Stimulated activated CD8-positive, alpha-beta memory T cell treated with anti-CD3 and anti-CD28 coated beads, Interleukin-12 subunit alpha, Interleukin-12 subunit beta, amount 100 ng/mL, for 24 hours (primary cell): ENCODE results near the gene FER.

Source experiments
- DNase-seq: peaks from one replicate; pipeline ENCODE4 v3.0.0-alpha.2; 2020; ENCODE audit errors: extremely low read depth

FER gene

DNA sequence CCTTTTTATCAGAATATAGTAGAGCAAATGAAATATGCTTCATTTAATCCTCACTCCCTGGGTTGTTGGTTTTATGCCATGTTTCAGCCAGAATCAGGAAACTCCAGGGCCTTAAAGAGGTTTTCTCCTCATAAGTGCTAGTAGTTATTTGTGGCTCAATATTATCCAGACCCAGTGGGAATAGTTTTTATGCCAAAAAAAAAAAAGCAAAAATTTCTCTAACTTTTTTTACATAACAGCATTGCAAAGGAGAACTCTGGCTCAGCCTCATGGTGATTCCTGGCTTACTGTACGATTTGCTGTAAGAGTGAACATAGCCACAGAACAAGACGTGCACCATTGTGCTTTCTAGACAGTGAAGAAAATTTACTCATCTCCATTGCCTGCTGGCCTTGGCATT lies 429.5 kb downstream of the FER start:
- DNase-seq = no peak

- DNase-seq = no peak
Measured at GRCh38 chr5:109177782-109178181, 430.1 kb downstream of the FER start.

DNA sequence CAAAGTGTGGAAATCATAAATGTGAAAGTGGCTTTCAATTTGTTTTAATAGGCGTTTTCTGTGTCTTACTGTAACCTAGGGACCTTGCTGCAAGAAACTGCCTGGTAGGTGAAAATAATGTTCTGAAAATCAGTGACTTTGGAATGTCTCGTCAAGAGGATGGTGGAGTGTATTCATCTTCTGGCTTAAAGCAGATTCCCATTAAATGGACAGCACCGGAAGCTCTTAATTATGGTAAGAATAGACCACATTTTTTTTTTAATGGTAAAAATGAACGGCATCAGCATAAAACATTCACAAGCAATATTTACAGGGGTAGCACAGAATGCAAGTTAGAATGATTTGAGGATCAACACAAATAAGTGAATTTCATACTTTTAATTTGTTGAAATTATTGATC lies 433.0 kb downstream of the FER start:
- no peak for DNase-seq

GRCh38 chr5:109186759-109187158 lies 439.1 kb downstream of the FER start:
- DNase-seq = no peak

- DNase-seq = no peak
Measured at GRCh38 chr5:109191153-109191558, 443.5 kb downstream of the FER start.

DNA sequence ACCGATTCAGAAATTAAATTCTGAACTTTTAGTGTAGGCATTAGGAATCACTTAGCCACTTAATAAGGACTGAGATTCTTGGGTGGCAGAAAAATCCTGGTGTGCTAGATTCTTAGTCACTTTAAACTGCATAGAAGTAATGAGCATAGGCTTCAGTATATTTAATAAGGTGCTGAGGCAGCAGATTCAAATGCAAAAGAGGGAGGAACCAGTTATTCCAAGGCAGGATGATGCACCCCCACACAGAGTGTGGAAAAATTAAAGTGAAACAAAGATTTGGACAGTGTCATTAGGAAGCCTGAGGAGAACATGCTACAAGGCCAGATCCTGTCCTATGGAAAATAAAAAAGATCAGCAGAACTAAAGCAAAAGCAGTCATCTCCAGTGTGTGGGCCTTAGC lies 444.3 kb downstream of the FER start:
- DNase-seq = no peak

- no peak for DNase-seq
Measured at GRCh38 chr5:109192555-109193281, 445.0 kb downstream of the FER start.

DNA sequence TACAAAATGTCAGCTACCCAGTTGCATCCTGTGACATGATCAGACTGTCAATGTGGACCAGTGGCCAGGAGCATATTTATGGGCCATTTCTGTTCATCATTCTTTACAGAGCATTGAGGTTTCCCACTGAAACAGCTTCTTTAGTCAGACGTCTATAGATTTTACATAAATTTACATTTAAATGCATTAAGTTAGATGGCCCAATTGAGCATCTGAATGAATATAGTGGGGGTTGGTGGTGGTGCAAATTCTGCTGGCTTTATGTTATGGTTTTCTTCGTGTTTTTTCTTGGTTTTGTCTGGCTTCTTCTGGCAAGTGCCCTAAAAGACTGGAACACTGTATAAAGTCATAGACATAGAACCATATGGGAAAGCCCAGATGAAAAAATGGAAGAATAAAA lies 448.0 kb downstream of the FER start:
- no peak for DNase-seq

GRCh38 chr5:109196087-109196822 lies 448.6 kb downstream of the FER start:
- DNase-seq = no peak

DNA sequence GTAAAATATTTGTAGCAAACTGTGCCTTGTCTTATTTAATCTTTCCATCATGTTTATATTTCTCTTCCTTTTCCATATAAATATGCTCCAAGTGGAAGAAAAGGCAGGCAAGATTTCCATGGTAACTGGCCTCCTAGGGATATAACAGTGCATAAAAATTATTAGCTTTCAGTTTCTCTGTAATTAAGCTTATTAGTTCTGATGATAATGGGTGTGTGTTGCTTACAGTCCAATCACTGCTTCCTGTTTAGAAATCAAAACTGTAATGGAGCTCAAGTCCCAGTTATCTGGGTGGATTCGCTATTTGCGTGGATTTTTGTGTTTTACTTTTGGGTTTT lies 449.1 kb downstream of the FER start:
- DNase-seq = no peak

DNA sequence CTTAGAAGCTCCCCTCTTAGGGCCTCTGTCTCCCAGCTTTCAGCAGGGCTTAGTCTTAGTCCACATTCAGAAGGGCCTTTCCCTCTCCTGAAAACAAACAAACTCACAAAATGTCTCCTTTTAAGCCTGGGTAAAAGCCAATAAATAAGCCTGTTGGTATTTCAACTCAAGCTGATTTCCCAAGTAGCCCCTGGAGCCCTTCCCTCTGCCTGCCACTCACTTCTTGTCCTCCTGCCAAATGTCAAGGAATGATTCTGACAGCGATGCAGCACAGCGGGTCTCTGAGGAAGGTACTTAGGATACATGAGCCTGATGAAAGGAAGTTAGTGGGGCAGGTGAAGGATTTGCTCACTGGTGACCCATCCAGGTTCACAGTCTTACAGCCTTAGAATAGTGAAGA lies 451.6 kb downstream of the FER start:
- no peak for DNase-seq

DNA sequence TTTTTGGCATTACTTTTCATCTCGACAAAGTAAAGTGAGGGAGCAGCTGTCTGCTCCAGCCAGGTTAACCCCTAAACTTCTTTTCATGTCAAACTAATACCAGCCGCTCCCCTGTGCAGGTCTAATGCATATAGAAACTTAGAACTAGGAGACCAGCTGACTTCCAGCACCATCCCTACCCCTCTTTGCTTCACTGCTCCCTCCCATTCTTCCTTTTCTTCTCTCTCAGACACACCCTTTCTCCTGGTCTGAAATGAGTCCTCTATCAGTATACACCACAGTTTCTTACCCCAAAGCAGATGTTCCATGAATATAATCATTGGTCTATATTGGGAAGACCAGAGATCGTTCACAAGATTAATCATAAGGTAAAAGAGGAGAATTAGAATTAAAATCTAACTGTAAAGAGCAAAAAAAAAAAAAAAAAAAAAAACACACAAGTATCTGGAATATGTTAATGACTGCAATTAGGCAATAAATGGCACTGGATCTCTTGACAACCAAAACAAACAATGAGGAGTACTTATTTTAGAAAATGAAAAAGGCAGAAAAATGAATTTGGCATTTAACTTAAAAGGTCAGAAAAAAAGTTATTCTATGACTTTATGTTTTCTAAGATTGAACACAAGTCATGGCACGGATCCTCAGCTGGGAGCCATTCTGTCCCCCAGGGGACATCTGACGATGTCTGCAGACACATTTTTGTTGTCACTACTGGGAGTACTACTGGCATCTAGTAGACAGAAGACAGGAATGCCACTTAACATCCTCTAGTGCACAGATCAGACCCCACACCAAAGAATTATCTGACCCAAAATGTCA lies 452.3 kb downstream of the FER start:
- no peak for DNase-seq

DNA sequence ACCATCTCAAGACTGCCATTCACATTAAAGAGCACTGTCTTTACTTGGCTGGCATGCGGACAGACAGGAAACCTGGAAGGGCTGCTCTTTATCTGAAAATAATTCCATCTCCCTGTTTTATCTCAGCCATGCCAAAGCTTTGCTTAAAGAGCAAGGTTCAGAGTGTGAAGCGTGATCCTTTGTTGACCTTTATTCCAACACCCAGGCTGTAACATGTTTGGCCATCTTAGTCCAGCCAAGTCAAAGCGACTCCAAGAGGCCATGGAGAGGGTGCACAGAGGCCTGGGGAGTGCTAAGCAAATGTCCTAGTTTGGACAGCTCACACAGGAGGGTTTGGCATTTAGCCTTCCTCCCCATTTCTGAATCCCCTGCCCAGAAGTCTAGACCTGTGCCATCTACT lies 467.3 kb downstream of the FER start:
- DNase-seq = no peak

DNA sequence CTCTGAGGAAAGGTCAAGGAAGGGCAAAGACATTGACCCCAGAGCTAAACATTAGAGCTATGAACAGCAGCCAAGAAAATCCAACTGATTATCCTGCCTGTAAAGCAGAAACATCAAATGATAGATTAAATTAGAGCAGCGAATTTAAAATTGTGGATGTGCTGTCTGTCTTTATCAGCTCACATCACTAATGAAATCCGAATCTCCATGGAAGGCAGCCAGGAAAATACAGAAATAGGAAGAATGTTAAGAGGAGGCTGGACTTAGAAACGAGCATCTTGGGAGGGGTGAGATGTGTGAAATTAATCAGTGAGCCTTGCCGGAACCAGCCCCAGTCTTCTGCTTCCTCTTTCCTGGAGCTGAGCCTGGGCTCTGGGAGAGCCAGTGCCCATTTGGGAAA lies 471.1 kb downstream of the FER start:
- DNase-seq = no peak

DNA sequence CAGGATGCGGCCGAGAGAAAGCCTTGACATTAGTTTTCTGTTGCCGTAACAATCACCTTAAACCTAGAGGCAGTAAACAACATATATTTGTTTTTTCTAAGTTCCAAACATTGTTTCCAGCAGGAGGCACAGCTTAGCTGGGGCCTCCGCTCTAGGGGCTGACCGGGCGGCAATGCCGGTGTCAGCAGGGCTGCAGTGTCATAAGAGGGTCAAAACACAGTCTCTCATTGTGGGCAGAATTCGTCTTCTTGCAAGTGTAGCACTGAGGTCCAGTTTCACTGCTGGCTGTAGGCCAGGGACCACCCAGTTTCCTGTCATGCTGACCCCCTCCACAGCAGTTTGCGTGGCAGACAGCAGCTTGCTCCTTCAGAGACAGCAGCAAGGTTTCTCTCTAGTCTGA lies 475.8 kb downstream of the FER start:
- no peak for DNase-seq

- DNase-seq = no peak
Measured at GRCh38 chr5:109224276-109224882, 476.7 kb downstream of the FER start.

DNA sequence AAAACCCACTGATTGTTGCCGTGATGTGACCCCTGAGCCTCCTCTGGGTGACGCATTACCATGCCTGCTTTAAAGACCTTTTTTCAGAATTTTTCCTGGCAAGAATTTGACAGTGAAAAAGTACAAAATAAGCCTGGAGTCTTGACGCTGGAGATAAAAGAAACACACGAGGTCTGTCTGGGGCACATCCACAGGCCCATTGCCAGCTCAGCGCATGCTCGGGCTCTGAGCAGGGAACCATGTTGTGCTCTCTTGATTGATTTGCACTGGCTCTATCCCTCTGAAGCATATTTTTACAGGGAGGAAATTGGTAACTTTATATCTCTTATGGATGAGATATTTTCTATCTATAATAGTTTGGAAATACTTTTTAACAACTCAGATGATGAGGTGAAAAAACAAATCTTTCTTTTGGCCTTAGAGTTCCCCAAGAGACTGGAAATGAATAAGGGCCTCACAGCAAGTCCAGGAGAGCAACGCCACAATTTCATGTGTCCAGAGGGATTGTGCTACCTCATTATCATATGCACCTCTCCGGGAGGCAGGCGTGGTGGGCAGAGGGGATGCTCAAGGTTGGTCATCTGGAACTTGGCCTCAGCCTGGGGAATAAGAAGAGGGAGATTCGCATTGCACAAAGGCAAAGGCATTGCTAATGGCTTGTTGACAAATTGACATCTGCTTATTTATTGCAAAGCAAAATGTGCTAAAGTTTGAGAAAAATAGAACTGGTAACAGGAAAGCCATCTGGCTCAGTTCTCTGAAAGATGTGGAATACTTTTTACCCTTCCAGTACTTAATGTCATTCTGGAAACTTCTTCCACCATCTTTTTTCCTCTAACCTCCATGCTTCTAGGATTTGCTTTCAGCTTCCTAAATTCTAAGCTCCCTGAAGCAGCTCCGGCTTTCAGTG lies 478.3 kb downstream of the FER start:
- no peak for DNase-seq

- DNase-seq = no peak
Measured at GRCh38 chr5:109230369-109230768, 482.7 kb downstream of the FER start.

- DNase-seq = no peak
Measured at GRCh38 chr5:109231331-109231730, 483.6 kb downstream of the FER start.

DNA sequence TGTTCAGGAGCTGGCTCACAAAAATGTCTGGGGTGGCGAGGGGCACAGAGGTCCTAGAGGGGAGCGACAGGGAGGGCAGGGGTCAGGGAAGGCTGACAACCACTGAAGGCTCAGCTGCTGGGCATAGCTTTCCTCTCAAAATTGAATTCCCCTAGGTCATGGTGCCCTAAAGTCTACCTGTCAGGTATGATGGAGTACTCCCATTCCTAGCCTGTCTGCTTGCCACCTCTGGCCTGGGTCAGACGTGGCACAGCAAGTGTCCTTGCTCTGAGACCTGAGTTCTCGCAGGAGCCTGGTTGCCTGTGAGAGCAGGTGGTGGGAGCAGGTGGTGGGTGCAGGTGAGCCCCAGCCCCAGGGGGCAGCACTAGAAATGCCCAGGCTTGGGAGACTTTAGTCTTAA lies 486.7 kb downstream of the FER start:
- no peak for DNase-seq

GRCh38 chr5:109239456-109239855 lies 491.8 kb downstream of the FER start:
- DNase-seq = no peak
